IPS-NIHi7 (cell line): ENCODE measurements around the gene PRSS56.
A peak's percentile ranks its signal among the peaks of the same experiment; 100 is the strongest.
"Not testable (repeated sequence)": the region's sequence is repeated elsewhere in the genome, so short reads cannot be mapped to it uniquely, and the experiment has no call there.

Experiments
- DNase-seq: peaks from one replicate; pipeline ENCODE4 v3.0.0; 2012; ENCODE audit warnings: mixed read lengths; ENCODE audit errors: extremely low spot score

PRSS56 gene

DNA sequence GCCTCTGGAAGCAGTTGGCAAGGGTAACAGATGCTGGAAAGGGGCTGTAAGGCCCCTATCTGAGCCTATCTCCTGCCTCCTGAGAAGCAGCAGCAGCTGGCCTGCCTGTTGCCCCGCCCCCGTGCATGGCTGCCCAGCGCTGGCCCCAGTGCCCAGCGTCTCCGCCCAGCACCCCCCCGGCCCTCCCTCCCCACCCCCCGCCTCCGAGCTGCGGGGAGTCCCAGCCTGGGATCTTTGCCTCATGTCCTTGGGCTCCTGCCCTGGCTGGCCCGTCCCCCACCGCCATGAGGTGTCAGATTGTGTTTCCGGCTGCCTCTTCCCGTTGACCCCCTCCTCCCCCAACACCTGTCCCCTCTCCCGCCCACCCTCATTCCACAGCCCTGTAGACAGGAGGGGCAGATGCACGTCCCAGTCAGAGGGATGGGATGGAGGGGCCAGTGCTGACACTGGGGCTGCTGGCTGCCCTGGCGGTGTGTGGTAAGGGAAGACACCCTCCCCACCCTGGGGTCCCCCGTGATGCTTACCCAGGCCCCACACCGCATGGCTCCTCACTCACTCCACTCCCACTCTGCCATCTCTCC is 5.7 kb downstream of the PRSS56 start, which contains the start of gene CHRND:
CHRND (plus strand) TSS at position 370 of the 581 bp plus-strand sequence; CDS start at position 426, 56 bp downstream.
- DNase-seq: peak; percentile 58

DNA sequence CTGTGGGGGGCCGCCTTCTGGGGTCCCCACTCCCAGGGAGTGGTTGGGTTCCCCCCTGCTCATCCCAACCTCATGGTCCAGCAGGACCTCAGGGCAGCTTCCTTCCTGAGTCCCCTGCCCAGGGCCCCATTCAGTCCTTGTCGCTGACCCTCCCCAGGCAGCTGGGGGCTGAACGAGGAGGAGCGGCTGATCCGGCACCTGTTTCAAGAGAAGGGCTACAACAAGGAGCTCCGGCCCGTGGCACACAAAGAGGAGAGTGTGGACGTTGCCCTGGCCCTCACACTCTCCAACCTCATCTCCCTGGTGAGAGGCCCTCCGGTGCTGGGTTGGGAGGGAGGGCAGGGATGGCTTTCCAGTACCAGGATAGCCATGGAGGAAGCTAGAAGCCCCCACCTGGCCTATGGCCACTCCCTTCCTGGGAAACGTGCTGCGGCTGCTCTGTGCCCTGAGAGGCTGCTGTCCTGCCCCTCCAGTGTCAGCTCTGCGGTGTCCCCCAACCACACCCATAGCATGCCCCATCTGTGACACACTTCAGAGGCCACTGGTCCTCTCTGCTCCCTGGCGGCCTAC is 6.3 kb downstream of the PRSS56 start:
- DNase-seq: no peak

DNA sequence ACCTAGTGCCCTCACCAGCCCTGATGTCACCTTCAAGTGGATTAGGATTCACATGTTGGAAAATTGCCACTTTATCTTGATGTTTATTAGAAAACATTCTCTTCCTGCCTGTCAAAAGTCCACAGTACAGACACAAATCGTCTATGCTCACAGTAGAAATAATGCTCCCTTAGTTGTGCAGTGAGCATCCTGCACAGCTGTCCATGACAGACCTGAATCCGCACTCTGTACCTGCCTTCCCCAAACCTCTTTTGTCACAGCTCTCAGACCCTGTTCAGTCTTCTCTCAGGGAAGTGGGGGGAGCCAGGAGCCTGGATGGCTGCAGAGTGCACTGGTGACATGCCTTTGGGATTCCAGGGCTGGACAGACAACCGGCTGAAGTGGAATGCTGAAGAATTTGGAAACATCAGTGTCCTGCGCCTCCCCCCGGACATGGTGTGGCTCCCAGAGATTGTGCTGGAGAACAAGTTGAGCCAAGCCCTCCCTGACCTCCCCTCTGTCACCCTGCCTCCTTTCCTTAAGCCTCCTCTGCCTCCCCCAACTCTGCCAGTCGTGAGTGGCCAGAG is 7.8 kb downstream of the PRSS56 start:
- DNase-seq: no peak

DNA sequence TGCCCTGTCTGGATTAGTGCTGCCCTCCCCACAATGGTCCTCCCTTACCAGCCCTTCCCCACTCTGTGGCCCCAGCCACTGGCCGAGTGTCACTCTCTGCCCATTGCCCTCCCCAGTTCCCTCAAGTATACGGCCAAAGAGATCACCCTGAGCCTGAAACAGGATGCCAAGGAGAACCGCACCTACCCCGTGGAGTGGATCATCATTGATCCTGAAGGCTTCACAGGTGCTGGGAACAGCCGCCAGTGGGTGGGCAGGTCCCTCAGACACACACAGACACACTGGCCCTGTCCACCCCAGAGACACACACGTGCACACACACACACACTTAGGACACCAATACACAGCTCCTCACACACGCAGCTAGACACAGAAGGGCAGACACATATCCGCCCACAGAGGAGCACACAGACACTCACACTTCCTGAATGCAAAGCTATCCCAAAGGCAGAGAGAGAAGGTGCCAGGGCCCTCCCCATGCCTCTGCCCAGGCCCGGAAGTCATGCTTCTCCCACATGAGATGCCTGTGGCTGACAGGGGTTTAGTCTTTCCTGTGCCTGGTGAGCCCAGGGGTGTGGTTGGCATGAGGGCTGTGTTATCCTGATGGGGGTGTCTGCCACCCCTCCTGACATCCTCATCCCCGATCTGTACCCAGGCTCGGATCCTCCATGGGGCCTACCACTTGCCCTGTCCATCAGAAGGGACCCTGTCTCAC is 8.7 kb downstream of the PRSS56 start:
- DNase-seq: no peak

DNA sequence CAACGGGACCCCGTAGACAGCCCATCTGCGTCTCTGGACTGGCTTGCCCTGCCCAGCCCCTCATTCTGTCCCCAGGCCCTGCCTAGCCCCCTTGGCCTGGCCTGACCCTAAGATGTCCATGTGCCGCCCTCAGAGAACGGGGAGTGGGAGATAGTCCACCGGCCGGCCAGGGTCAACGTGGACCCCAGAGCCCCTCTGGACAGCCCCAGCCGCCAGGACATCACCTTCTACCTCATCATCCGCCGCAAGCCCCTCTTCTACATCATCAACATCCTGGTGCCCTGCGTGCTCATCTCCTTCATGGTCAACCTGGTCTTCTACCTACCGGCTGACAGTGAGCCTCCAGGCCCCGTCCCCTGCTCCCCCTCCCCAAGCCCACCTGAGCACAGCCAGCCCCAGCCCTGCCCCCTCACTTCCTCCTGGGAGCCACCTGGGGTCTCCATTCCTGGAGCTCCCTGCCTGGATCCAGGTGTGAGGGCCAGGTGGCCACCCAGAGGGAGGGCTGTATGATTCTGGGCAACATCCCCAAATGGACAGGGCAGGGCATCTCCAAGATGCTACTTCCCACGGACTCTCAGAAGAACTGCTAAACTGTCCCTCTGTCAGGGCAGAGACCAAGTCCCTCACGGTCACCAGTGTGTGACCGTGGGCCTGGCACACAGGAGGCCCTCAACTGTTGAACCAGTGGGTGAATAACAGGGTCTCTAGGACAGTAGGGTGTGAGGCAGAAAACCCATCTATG is 9.8 kb downstream of the PRSS56 start:
- no peak for DNase-seq

DNA sequence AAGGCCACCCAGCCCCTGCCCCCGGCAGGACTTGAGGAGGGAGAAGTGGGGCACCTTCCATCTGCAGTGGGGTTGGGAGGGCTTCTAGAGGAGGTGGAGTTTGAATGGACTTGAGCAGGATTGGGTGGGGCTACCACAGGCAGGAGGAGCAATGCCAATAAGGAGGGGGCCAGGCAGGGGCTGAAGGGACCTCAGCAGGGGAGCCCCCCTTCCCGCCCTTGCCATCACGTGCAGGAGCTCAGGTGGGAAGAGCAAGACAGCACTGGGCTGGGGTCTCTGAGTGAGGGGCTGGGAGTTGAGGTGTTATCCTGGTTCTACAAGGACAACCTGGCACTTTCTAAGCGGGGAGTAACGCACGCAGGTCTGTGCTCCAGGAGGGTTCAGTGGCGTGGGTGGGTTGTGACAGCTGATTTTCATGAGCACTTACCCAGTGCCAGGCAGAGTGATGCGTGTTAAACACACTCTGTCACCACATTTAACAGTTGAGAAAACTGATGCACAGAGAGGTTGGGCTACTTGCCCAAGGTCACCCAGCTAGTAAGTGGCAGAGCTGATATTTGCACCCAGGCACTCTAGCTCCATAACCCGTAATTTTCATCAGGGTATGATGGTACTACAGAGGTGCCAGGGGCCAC is 10.6 kb downstream of the PRSS56 start:
- no peak for DNase-seq

DNA sequence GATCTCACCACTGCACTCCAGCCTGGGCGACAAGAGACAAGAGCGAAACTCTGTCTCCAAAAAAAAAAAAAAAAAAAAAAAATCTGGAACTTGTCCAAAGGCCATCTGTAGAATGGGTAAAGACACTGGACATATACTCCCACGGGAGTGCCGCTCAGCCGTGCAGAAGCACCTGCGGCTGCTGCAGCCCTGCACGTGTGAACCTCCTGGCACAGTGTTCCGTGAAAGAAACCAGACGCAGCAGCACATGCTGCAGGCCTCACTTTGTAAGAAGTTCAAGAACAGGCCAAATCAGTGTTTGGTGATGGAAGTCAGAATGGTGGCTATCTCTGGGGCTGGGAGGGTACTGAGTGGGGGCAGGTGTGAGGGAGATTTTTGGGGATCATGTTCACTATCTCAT is 12.2 kb downstream of the PRSS56 start:
- DNase-seq: no peak

DNA sequence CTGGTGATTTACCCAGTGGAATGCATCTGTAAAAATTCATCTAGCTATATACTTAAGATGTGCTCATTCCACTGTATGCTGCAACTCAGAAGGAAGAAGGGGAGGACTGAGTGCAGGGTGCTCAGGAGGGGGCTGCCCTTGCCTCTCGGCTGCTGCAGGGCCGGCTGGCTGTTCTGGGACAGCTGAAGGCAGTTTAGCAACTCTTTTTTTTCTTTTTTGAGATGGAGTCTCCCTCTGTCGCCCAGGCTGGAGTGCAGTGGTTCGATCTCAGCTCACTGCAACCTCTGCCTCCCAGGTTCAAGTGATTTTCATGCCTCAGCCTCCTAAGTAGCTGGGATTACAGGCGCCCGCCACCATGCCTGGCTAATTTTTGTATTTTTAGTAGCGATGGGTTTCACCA is 12.6 kb downstream of the PRSS56 start:
- not testable (repeated sequence) for DNase-seq

DNA sequence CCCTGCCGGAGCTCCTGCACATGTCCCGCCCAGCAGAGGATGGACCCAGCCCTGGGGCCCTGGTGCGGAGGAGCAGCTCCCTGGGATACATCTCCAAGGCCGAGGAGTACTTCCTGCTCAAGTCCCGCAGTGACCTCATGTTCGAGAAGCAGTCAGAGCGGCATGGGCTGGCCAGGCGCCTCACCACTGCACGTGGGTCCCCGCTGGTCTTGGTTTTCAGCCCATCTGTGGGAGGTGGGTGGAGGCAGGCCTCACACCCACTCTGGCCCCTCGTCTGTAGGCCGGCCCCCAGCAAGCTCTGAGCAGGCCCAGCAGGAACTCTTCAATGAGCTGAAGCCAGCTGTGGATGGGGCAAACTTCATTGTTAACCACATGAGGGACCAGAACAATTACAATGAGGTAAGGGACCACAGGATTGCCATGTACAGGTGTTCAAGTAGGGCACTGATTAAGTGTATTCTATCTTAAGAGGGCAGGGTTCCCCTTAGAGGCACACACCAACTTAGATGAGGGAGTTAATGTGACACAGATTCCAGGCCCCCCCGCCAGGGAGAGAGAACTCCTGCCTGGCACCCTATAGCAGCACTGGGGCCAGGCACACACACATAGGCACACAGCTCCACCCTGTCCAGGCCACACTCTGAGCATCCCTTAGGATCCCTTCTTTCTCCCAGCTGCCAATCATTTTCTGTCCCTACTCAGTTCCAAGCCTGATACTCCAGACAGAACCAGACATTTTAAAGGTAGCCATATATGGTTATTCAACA is 13.9 kb downstream of the PRSS56 start:
- DNase-seq: no peak

DNA sequence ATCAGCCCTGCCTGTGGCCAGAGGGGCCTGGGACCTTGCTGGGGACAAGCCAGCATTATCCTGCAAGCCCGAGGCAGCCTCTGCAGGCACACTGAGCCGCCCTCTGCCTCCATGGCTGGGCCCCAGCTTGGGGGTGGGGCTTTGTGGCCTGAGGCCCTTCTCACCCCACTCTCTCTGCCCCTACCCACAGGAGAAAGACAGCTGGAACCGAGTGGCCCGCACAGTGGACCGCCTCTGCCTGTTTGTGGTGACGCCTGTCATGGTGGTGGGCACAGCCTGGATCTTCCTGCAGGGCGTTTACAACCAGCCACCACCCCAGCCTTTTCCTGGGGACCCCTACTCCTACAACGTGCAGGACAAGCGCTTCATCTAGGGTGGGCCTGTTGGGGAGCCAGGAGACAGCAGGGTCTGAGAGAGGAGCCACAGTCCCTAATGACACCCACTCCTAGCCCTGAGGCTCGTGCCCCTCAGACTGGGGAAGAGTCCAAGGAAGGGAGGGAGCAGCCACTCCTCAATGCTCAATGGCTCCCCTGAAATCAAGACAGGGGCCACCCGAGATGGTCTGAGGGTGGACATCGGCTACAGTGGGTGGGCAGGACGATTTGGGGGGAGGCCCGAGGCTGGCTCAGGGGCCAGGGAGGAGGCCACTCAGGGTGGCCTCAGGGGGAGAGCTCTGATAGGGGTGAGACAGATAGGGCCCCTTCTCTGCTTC is 14.9 kb downstream of the PRSS56 start:
- DNase-seq: no peak

DNA sequence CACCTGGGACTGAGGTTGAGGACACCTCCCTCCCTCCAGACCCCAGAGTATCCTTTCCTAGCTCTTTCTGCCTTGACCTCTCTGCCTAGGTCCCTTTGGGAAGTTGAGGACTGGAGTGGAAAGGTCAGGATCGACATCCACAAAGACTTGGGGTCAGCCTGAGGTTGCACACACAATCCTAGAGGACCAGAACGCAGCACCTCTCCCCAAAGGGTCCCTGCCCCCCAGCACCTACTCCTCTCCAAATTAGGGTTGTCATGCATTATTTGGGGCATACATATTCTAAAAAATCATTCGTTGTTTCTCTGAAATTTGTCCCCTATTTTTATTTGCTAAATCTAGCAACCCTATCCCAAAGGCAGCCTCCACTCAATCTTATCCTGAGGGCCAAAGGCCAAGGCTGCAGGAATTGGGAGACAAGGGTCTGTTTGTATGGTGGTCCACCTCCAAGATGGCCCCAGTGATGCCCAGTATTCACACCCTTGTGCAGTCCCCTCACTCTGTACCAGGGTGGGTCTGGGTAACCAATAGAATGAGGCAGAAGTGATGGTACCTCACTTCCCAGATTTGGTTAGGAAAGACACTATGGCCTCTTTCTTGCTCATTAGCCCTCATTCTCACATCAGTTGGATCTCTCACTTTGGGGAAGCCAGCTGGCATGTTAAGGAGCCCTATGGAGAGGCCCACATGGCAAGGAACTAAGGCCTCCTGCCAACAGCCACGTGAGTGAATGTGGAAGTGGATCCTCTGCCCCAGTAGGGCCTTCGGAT is 15.8 kb downstream of the PRSS56 start:
- no peak for DNase-seq

DNA sequence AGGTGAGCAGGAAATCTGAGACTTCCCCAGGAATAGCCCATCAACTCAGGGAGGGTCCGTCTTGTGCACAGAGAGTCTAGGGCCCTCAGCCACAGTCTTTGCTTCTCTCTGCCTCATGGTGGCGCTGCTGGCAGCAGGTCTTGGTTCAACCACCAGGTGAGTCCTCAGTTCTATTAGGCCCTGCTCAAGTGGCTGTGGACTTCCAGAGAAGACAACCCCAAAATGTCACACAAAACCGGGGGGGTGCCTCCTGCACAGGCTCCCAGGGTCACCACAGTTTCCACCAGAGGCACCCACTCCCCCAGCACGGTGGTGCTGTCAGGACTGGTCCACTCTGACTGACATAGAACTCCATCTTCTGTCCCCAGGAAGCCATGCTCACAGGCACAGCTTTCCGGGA is 16.9 kb downstream of the PRSS56 start:
- peak; percentile 87 for DNase-seq

DNA sequence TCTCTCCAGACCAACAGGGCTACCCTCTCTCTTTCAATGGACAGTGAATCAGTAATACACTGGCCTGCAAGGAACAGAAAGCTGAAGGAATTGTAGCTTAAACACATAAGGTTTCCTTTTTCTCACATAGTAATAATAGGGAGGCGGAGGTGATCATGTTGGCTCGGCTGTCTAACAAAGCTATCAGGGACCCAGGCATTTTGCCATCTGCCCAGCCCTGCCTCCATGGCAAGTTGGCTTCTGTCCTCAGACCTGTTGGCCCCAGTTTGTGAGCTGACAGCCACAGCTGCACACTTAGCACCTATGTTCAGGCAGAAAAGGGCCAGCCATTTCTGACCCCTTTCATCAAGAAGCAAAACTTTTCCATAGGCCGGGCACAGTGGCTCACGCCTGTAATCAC is 17.3 kb downstream of the PRSS56 start:
- DNase-seq: no peak

DNA sequence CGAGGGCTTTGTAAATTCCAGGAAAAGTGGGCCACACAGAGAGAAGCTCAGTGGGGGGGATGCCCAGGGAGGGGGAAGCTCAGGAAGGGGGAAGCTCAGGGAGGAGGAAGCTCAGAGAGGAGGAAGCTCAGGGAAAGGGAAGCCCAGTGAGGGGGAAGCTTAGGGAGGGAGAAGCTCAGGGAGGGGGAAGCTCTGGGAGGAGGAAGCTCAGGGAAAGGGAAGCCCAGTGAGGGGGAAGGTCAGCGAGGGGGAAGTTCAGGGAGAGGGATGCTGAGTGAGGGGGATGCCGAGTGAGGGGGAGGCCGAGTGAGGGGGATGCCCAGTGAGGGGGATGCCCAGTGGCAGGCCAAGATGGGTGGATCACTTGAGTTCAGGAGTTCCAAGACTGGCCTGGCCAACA is 18.5 kb downstream of the PRSS56 start:
- no peak for DNase-seq

DNA sequence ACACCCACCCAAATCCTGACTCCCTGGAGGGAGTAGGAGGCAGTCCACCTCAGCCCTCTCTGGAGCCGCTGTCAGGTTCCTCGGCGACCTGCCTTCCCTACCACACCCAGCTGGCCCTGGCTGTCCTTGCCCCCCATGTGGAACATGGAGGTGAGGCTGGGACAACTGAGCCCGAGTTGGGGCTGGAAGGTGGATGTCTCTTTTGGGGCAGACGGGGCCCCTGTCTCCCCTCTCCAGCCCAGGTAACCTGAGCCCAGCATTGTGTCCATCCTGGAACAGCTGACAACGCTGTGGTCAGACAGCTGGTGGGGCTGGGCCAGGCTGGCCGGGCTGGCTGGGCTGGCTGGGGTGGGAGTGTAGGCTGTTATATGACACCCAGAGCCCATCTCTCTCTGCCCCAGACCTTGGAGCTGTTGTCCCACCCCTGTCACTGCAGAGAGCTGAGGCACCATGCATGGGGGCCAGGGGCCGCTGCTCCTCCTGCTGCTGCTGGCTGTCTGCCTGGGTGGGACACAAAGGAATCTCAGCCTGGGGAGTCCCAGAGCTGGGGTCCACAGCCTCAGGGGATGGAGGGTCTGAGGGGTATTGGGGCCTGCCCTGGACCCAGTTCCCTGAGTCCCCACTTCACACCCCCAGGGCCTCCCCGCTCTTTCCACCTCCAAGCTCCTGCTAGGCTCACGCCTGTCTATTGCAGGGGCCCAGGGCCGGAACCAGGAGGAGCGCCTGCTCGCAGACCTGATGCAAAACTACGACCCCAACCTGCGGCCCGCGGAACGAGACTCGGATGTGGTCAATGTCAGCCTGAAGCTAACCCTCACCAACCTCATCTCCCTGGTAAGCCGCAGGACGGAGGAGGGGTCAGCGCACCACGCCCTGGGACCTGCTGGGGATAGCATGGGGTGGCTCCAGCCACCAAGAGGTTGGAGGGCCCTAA is 19.4 kb downstream of the PRSS56 start, which contains the start of gene CHRNG:
CHRNG (plus strand) TSS at position 395 of the 934 bp plus-strand sequence; CDS start at position 451, 56 bp downstream.
- DNase-seq: peak; percentile 46

DNA sequence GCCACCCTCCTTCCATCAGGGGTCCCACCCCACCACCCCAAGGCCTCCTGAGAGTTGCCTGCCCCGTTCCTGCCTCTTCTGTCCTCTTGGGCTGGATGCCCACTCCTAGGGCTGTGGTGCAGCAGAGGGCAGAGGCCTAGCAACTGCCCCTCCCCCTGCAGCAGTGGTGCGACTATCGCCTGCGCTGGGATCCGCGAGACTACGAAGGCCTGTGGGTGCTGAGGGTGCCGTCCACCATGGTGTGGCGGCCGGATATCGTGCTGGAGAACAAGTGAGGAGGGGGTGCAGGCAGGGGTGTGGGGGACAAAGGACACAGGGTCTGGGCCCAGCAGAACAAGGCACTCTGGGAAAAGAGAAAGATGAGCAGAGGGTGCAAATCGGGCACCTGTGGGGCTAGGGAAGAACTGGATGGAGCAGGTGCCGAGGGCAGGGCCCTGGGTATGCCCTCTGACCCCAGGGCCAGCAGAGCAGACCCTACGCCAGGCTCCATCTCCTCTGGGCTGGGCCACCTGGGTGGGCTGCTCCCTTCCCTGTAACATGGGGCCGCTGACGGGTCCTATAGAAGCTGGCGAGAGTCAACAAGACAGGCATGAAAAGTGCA is 20.4 kb downstream of the PRSS56 start:
- no peak for DNase-seq

DNA sequence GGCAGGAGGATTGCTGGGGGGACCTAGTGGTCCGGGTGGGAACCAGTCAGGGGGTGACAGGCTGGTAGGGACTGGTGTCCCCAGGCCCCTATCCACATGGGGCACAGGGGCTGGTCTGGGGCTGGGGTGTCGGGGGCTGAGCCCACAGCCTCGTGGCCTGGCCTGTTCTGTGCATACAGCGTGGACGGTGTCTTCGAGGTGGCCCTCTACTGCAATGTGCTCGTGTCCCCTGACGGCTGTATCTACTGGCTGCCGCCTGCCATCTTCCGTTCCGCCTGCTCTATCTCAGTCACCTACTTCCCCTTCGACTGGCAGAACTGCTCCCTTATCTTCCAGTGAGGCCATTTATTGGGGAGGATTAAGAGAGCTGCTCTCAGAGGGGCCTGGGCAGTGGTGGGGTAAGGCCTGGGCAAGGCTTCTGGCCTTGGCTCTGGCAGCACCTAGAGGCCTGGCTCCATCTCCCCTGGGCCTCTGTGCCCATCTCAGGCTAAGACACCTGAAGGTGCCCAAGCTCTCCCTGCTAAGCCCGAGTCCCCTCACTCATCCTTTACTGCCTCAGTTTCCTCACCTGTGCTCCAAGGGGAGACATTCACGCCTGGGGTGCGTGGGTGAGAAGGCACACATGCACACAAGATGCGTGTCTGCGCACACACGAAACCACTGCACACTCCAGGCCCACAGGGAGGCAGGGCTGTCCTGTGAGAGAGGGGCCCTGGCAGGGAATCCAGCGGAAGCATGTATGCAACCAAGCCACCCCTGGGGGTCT is 21.2 kb downstream of the PRSS56 start:
- DNase-seq: no peak
